ENCODE results near the gene TBC1D14.

Gene TBC1D14

GRCh38 chr4:7017446-7018048 lies 107.9 kb downstream of the TBC1D14 start:
- no peak overlapping the region for H3K4me3 ChIP-seq (ENCODE audit: insufficient read depth, low read depth, low read length, poor library complexity, severe bottlenecking)
- no peaks in the 10 kb centered on the region for H3K27me3 ChIP-seq (replicated peaks; ENCODE audit: control insufficient read depth, insufficient read depth, low read length, poor library complexity, severe bottlenecking)
- H3K27ac ChIP-seq (ENCODE audit: insufficient read depth, low read length, poor library complexity, severe bottlenecking) = no peak overlapping the region
- DNase-seq = no peak
- H3K4me1 ChIP-seq (ENCODE audit: control insufficient read depth, insufficient read depth, low read length, poor library complexity, severe bottlenecking) = no peaks in the 10 kb centered on the region
- peaks cover 81% of the 10 kb centered on the region for H3K36me3 ChIP-seq (ENCODE audit: control insufficient read depth, insufficient read depth, low read length)
- H3K9me3 ChIP-seq (ENCODE audit: control insufficient read depth, low read length) = no peaks in the 10 kb centered on the region

GRCh38 chr4:7018281-7018680 lies 108.7 kb downstream of the TBC1D14 start:
- Histone ChIP-seq H3K9me3 (ENCODE audit: control insufficient read depth, low read length) (no peaks in the 10 kb centered on the region), H3K27me3 (replicated peaks; ENCODE audit: control insufficient read depth, insufficient read depth, low read length, poor library complexity, severe bottlenecking) (no peaks in the 10 kb centered on the region), H3K36me3 (ENCODE audit: control insufficient read depth, insufficient read depth, low read length) (peaks cover 76% of the 10 kb centered on the region), H3K4me1 (ENCODE audit: control insufficient read depth, insufficient read depth, low read length, poor library complexity, severe bottlenecking) (no peaks in the 10 kb centered on the region), H3K4me3 (ENCODE audit: insufficient read depth, low read depth, low read length, poor library complexity, severe bottlenecking) (no peak overlapping the region), H3K27ac (ENCODE audit: insufficient read depth, low read length, poor library complexity, severe bottlenecking) (no peak overlapping the region)
- DNase-seq = no peak

- Histone ChIP-seq H3K4me1 (ENCODE audit: control insufficient read depth, insufficient read depth, low read length, poor library complexity, severe bottlenecking) (no peaks in the 10 kb centered on the region), H3K36me3 (ENCODE audit: control insufficient read depth, insufficient read depth, low read length) (peaks cover 75% of the 10 kb centered on the region), H3K4me3 (ENCODE audit: insufficient read depth, low read depth, low read length, poor library complexity, severe bottlenecking) (no peak overlapping the region), H3K27me3 (replicated peaks; ENCODE audit: control insufficient read depth, insufficient read depth, low read length, poor library complexity, severe bottlenecking) (no peaks in the 10 kb centered on the region), H3K27ac (ENCODE audit: insufficient read depth, low read length, poor library complexity, severe bottlenecking) (no peak overlapping the region), H3K9me3 (ENCODE audit: control insufficient read depth, low read length) (no peaks in the 10 kb centered on the region)
- DNase-seq = no peak
Measured at GRCh38 chr4:7019367-7019766, 109.7 kb downstream of the TBC1D14 start.

GRCh38 chr4:7020290-7020689 lies 110.7 kb downstream of the TBC1D14 start:
- H3K27ac ChIP-seq (ENCODE audit: insufficient read depth, low read length, poor library complexity, severe bottlenecking) = no peak overlapping the region
- H3K27me3 ChIP-seq (replicated peaks; ENCODE audit: control insufficient read depth, insufficient read depth, low read length, poor library complexity, severe bottlenecking) = no peaks in the 10 kb centered on the region
- peaks cover 74% of the 10 kb centered on the region for H3K36me3 ChIP-seq (ENCODE audit: control insufficient read depth, insufficient read depth, low read length)
- no peak overlapping the region for H3K4me3 ChIP-seq (ENCODE audit: insufficient read depth, low read depth, low read length, poor library complexity, severe bottlenecking)
- no peak for DNase-seq
- no peaks in the 10 kb centered on the region for H3K4me1 ChIP-seq (ENCODE audit: control insufficient read depth, insufficient read depth, low read length, poor library complexity, severe bottlenecking)
- no peaks in the 10 kb centered on the region for H3K9me3 ChIP-seq (ENCODE audit: control insufficient read depth, low read length)

GRCh38 chr4:7020856-7021255 lies 111.2 kb downstream of the TBC1D14 start:
- Histone ChIP-seq H3K36me3 (ENCODE audit: control insufficient read depth, insufficient read depth, low read length) (peaks cover 74% of the 10 kb centered on the region), H3K4me1 (ENCODE audit: control insufficient read depth, insufficient read depth, low read length, poor library complexity, severe bottlenecking) (no peaks in the 10 kb centered on the region), H3K27ac (ENCODE audit: insufficient read depth, low read length, poor library complexity, severe bottlenecking) (no peak overlapping the region), H3K9me3 (ENCODE audit: control insufficient read depth, low read length) (no peaks in the 10 kb centered on the region), H3K27me3 (replicated peaks; ENCODE audit: control insufficient read depth, insufficient read depth, low read length, poor library complexity, severe bottlenecking) (no peaks in the 10 kb centered on the region), H3K4me3 (ENCODE audit: insufficient read depth, low read depth, low read length, poor library complexity, severe bottlenecking) (no peak overlapping the region)
- DNase-seq = no peak

DNA sequence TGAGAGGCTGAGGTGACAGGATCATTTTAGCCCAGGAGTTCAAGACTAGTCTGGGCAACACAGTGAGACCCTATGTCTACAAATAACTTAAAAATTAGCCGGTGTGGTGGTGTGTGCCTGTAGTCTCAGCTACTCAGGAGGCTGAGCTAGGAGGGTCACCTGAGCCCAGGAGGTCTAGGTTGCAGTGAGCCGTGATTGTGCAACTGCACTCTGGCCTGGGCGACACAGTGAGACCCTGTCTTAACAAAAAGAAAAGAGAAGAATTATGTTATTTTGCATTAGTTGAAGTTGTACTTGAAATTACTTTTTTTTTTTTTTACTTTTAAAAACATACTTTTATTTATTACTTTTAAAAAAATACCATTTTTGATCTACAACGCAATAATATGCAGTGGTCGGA lies 111.7 kb downstream of the TBC1D14 start:
- no peaks in the 10 kb centered on the region for H3K4me1 ChIP-seq (ENCODE audit: control insufficient read depth, insufficient read depth, low read length, poor library complexity, severe bottlenecking)
- no peaks in the 10 kb centered on the region for H3K27me3 ChIP-seq (replicated peaks; ENCODE audit: control insufficient read depth, insufficient read depth, low read length, poor library complexity, severe bottlenecking)
- no peak for DNase-seq
- no peaks in the 10 kb centered on the region for H3K9me3 ChIP-seq (ENCODE audit: control insufficient read depth, low read length)
- peaks cover 69% of the 10 kb centered on the region for H3K36me3 ChIP-seq (ENCODE audit: control insufficient read depth, insufficient read depth, low read length)
- no peak overlapping the region for H3K27ac ChIP-seq (ENCODE audit: insufficient read depth, low read length, poor library complexity, severe bottlenecking)
- H3K4me3 ChIP-seq (ENCODE audit: insufficient read depth, low read depth, low read length, poor library complexity, severe bottlenecking) = no peak overlapping the region

DNA sequence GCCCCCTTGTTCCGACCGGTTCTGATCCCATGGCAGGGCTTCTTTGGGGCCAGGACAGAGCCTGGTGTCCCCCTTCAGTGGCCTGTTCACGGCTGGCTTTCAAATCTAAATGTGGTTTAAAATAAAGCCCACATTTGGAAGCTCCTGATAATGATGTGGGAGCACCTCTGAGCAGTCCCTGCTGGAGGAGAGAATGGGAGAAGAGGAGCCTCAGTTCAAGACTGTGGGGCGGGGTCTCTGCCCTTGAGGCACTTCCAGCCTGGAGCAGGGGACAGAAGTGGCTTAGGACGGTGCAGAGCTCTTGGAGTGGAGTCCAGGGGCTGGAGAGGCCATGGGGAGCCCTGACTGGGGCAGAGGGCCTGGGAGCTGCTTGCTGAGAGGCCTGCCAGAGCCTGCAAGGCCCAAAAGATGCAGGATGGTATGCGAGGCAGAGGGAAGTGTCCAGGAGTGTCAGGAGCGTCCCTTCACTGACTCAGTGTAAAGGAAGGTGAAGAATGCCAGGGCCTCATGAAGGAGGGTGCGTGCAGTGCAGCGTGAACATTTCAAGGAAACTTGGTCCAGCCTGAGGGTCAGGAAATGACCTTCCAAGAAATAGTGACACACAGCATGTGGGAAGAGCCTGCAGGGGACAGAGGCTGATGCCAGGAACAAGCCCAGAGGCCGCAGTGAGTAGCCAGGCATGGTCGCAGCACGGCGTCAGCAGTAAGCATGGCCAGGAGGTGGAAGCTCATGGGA lies 112.5 kb downstream of the TBC1D14 start:
- H3K4me3 ChIP-seq (ENCODE audit: insufficient read depth, low read depth, low read length, poor library complexity, severe bottlenecking) = no peak overlapping the region
- no peak for DNase-seq
- H3K27ac ChIP-seq (ENCODE audit: insufficient read depth, low read length, poor library complexity, severe bottlenecking) = no peak overlapping the region
- H3K9me3 ChIP-seq (ENCODE audit: control insufficient read depth, low read length) = no peaks in the 10 kb centered on the region
- H3K27me3 ChIP-seq (replicated peaks; ENCODE audit: control insufficient read depth, insufficient read depth, low read length, poor library complexity, severe bottlenecking) = no peaks in the 10 kb centered on the region
- no peaks in the 10 kb centered on the region for H3K4me1 ChIP-seq (ENCODE audit: control insufficient read depth, insufficient read depth, low read length, poor library complexity, severe bottlenecking)
- peaks cover 70% of the 10 kb centered on the region for H3K36me3 ChIP-seq (ENCODE audit: control insufficient read depth, insufficient read depth, low read length)

GRCh38 chr4:7023486-7023885 lies 113.9 kb downstream of the TBC1D14 start:
- Histone ChIP-seq H3K36me3 (ENCODE audit: control insufficient read depth, insufficient read depth, low read length) (peaks cover 63% of the 10 kb centered on the region), H3K4me1 (ENCODE audit: control insufficient read depth, insufficient read depth, low read length, poor library complexity, severe bottlenecking) (no peaks in the 10 kb centered on the region), H3K9me3 (ENCODE audit: control insufficient read depth, low read length) (no peaks in the 10 kb centered on the region), H3K27me3 (replicated peaks; ENCODE audit: control insufficient read depth, insufficient read depth, low read length, poor library complexity, severe bottlenecking) (no peaks in the 10 kb centered on the region), H3K4me3 (ENCODE audit: insufficient read depth, low read depth, low read length, poor library complexity, severe bottlenecking) (no peak overlapping the region), H3K27ac (ENCODE audit: insufficient read depth, low read length, poor library complexity, severe bottlenecking) (no peak overlapping the region)
- no peak for DNase-seq

DNA sequence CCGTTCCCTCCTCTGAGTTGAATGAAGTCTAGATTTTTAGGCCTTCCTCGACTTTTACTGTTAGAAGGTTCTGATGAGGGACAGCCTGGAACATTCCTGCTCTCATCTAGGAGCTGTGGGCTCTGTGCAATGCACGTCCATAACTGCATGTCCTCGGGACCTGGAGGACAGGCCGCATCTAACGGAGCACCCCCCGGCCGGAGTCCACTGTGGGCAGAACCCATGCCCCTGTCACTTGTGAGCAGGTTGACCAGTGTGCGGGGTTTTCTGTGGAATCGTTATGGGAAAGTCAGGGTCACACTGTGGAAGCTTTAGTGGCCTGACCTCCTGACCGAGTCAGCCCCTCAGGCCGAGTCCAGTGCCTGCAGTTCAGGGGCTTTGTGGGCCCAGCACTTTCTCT lies 114.3 kb downstream of the TBC1D14 start:
- peaks cover 62% of the 10 kb centered on the region for H3K36me3 ChIP-seq (ENCODE audit: control insufficient read depth, insufficient read depth, low read length)
- H3K9me3 ChIP-seq (ENCODE audit: control insufficient read depth, low read length) = no peaks in the 10 kb centered on the region
- H3K27ac ChIP-seq (ENCODE audit: insufficient read depth, low read length, poor library complexity, severe bottlenecking) = no peak overlapping the region
- H3K4me1 ChIP-seq (ENCODE audit: control insufficient read depth, insufficient read depth, low read length, poor library complexity, severe bottlenecking) = no peaks in the 10 kb centered on the region
- H3K4me3 ChIP-seq (ENCODE audit: insufficient read depth, low read depth, low read length, poor library complexity, severe bottlenecking) = no peak overlapping the region
- DNase-seq = no peak
- no peaks in the 10 kb centered on the region for H3K27me3 ChIP-seq (replicated peaks; ENCODE audit: control insufficient read depth, insufficient read depth, low read length, poor library complexity, severe bottlenecking)

DNA sequence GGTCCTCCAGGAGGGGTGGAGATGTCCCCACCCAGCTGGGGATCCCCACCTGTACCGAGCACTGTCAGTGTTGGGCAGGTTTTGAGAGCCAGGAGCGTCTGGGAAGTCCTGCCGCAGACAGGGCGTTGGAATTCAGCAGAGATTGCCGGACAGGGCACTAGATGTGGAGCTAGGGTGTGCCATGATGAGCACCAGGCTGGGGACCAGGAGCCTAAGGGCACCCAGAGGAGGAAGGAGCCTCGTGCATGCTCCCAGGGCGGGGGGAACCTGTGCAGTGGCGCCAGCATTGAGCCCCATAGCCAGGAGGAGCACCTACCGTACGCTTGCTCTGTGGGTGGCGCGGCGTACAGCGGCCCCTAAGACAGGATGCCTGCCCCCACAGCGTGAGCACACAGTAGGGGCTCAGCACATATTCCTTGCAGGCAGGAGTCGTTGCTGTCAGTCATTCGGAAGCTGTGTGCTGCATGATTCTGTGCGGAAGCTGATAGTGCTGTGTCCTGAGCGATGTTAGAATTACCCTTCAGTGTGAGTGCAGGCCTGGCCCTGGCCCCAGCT lies 114.8 kb downstream of the TBC1D14 start:
- Histone ChIP-seq H3K36me3 (ENCODE audit: control insufficient read depth, insufficient read depth, low read length) (peaks cover 59% of the 10 kb centered on the region), H3K27ac (ENCODE audit: insufficient read depth, low read length, poor library complexity, severe bottlenecking) (no peak overlapping the region), H3K27me3 (replicated peaks; ENCODE audit: control insufficient read depth, insufficient read depth, low read length, poor library complexity, severe bottlenecking) (no peaks in the 10 kb centered on the region), H3K9me3 (ENCODE audit: control insufficient read depth, low read length) (no peaks in the 10 kb centered on the region), H3K4me1 (ENCODE audit: control insufficient read depth, insufficient read depth, low read length, poor library complexity, severe bottlenecking) (no peaks in the 10 kb centered on the region), H3K4me3 (ENCODE audit: insufficient read depth, low read depth, low read length, poor library complexity, severe bottlenecking) (no peak overlapping the region)
- no peak for DNase-seq

Data from effector memory CD4-positive, alpha-beta T cell (primary cell).